OCI-LY1 (cell line): Measurements from ENCODE around the gene DGKG.

ENCODE experiments used
- EZH2 ChIP-seq: fragments of 200-600 bp; sonication (generic), shearing (Covaris generic); IDR thresholded peaks from 2 replicates; pipeline ENCODE4 v1.8.0; 2017; ENCODE audit warnings: borderline replicate concordance, mixed run types, mild to moderate bottlenecking, antibody characterized with exemption, low read length, moderate library complexity, mixed read lengths
- TF ChIP-seq, protein P1 (sequence below): fragments of 200-600 bp; sonication (generic), shearing (Covaris generic); IDR thresholded peaks from 2 replicates; pipeline ENCODE4 v1.5.1; 2017; ENCODE audit warnings: mild to moderate bottlenecking, antibody characterized with exemption, low read length, moderate library complexity, mixed read lengths

DNA sequence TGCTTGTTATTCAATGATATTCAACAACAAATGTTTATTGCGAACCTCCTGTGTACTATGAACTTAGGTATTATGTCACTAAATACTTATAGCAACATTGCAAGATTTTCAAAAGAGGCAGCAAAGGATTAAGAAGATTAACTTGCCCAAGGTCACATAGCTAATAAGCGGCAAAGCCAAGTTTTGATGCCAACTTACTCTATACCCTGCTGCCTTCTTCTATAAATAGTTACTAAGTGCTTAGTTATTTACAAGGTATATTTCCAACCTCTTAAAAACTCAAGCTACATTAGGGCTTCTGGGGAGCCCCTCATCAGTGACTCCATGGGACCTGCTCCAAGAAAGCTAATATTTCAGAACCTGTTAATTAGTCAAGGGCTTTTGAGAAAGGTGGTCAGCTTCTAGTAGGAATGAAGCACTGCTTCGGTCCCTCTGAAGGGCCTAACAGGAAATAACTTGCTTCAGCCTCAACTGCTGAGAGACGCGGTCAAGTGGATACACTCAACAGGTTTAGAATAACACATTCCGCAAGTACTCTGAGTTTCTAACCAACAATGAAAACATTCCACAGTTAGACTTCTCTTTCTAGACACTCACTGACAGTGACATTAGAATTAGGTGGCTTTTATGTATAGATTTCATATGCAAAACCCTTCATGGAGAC lies 125.5 kb downstream of the DGKG start:
- TF ChIP-seq EZH2, result no peak
- TF ChIP-seq, protein P1, sequence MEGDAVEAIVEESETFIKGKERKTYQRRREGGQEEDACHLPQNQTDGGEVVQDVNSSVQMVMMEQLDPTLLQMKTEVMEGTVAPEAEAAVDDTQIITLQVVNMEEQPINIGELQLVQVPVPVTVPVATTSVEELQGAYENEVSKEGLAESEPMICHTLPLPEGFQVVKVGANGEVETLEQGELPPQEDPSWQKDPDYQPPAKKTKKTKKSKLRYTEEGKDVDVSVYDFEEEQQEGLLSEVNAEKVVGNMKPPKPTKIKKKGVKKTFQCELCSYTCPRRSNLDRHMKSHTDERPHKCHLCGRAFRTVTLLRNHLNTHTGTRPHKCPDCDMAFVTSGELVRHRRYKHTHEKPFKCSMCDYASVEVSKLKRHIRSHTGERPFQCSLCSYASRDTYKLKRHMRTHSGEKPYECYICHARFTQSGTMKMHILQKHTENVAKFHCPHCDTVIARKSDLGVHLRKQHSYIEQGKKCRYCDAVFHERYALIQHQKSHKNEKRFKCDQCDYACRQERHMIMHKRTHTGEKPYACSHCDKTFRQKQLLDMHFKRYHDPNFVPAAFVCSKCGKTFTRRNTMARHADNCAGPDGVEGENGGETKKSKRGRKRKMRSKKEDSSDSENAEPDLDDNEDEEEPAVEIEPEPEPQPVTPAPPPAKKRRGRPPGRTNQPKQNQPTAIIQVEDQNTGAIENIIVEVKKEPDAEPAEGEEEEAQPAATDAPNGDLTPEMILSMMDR, result no peak
